ENCODE measurements around the gene BCL7C.
A peak's percentile ranks its signal among the peaks of the same experiment; 100 is the strongest.

BCL7C gene

GRCh38 chr16:30896889-30897733 is 3.2 kb upstream of the BCL7C start:
- intact Hi-C loops (cut with DNase I; ENCODE audit: low total_unique reads), result no loop called here
- Histone ChIP-seq H3K27ac (peak overlapping the region; percentile 98 to 100), H3K36me3 (peaks cover 0 to 10% (median 0%) of the 10 kb centered on the region in 3 donors), H3K4me3 (peak overlapping the region; percentile 72 to 75), H3K27me3 (no peaks in the 10 kb centered on the region), H3K9me3 (no peaks in the 10 kb centered on the region), H3K4me1 (peaks cover 0 to 50% (median 43%) of the 10 kb centered on the region in 4 donors)
- TF ChIP-seq, protein P1, sequence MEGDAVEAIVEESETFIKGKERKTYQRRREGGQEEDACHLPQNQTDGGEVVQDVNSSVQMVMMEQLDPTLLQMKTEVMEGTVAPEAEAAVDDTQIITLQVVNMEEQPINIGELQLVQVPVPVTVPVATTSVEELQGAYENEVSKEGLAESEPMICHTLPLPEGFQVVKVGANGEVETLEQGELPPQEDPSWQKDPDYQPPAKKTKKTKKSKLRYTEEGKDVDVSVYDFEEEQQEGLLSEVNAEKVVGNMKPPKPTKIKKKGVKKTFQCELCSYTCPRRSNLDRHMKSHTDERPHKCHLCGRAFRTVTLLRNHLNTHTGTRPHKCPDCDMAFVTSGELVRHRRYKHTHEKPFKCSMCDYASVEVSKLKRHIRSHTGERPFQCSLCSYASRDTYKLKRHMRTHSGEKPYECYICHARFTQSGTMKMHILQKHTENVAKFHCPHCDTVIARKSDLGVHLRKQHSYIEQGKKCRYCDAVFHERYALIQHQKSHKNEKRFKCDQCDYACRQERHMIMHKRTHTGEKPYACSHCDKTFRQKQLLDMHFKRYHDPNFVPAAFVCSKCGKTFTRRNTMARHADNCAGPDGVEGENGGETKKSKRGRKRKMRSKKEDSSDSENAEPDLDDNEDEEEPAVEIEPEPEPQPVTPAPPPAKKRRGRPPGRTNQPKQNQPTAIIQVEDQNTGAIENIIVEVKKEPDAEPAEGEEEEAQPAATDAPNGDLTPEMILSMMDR (IDR thresholded peaks at IDR 0.05), result no peak
- peak; percentile 93 to 96 for DNase-seq

DNA sequence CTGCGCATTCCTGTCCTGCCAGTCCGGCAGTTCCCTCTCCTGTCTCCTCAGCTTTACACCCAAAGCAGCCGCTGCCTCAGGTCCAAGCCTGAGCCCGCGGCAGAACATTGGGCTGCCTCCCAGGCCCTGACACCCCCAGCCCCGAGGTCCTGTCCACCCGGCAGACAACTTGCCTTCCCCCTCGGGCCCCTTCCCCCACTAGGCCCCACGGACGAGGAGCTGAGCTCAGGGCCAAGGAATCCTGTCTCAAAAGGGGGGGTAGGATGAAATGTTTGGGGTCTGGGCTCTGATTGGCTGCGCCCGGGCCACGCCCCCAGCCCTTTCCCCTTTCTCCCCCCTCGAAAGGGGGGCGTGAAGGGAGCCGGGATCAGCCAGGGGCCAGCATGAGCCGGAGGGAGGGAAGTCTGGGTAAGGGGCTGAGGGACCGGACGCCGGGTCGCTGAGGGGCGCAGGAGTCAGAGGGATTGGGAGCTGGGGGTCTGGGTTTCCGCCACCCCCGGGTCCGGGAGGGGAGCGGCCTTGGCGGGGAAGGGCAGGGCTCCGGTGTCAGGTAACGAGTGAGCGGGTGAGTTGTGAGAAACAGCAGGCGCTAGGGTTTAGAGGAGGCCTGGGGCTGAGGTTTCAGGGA is 2.5 kb upstream of the BCL7C start, which contains the start of gene CTF1:
Gene CTF1, plus strand, starts transcription at position 354 of the 628 bp plus-strand sequence. Its CDS starts 30 bp downstream, at position 384.
- H3K27me3 ChIP-seq, result no peaks in the 10 kb centered on the region
- H3K9me3 ChIP-seq, result no peaks in the 10 kb centered on the region
- peak within 1 kb of the TSS; percentile 98 to 100 for H3K27ac ChIP-seq
- TF ChIP-seq, protein P1 (IDR thresholded peaks at IDR 0.05), result no peak
- H3K4me3 ChIP-seq, result peak within 1 kb of the TSS; percentile 72 to 75
- H3K4me1 ChIP-seq, result peaks cover 0 to 45% (median 40%) of the 10 kb centered on the region in 4 donors
- peaks cover 0 to 15% (median 7%) of the 10 kb centered on the region in 3 donors for H3K36me3 ChIP-seq
- DNase-seq, result peak; percentile 79 to 91
- intact Hi-C loops (cut with DNase I; ENCODE audit: low total_unique reads), result no loop called here

DNA sequence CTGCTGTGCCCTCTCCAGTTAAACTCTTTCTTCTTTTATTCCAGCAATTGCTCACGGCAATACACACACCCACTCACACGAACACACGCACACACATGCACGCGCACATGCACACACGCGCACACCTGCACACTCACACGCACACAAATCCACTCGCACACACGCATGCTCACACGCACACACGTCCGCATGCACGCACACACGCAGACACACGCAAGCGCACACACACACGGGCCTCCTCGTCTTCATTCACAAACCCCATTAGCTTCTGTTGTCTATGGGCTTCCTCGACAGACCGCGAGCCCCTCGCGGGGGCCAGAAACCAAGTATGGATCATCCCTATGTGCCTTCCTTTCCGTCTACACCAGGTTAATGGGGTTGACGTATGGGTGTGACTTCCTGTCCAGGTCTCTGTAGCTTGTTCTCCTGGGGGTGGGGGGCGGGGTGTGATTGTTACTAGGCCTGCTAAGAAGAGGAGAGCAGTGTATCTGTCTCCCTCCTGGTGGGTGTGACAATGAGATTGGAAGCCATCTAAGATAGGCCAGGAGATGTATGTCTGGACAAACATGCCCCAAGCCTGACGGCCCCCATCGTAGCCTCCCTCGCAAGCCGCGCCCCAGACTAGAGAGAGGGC is 1.9 kb upstream of the BCL7C start:
- no peak for DNase-seq
- Histone ChIP-seq H3K4me1 (peaks cover 0 to 41% (median 40%) of the 10 kb centered on the region in 4 donors), H3K36me3 (peaks cover 0 to 21% (median 11%) of the 10 kb centered on the region in 3 donors), H3K9me3 (no peaks in the 10 kb centered on the region), H3K27me3 (no peaks in the 10 kb centered on the region), H3K27ac (peak overlapping the region; percentile 98 to 100), H3K4me3 (peak overlapping the region; percentile 72 to 75)
- TF ChIP-seq, protein P1 (IDR thresholded peaks at IDR 0.05), result no peak
- intact Hi-C loops (cut with DNase I; ENCODE audit: low total_unique reads), result no loop called here

DNA sequence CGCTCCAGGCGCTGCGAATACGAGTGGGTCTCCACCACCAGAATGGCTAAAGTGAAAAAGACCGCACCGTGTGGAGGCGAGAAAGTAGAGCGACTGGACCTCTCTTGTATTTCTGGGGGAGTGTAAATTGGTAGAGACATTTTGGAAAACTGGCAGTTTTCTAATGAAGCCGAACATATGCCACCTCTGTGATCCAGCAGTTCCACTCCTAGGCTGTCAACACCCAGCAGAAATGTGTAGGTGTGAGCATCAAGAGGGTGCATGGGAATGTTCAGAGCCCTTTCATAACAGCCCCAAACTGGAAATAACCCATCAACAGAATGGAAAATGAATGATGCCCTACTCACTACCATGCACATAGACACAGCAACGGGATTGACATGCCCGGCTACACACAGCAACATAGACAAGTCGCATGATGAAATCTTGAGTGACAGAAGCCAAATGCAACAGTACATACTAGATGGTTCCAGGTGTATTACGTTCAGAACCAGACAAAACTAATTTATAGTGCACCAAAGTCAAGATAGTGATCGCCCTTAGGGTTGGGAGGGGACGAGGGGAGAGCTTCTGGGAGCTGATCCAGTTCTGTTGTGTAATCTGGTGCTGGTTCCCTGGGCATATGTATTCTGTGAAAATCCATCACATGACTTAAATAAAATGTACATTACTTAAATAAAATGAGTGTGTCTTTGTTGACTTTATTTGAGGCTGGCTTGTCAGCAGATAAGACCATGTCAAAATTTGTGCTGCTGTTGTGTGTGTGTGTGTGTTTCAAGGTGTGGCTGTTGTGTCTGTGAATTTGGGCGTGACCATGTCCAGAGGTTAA is 877 bp upstream of the BCL7C start:
- no peaks in the 10 kb centered on the region for H3K27me3 ChIP-seq
- H3K4me3 ChIP-seq, result peak overlapping the region; percentile 81 to 98
- H3K9me3 ChIP-seq, result no peaks in the 10 kb centered on the region
- no peak for DNase-seq
- H3K36me3 ChIP-seq, result peaks cover 4 to 31% (median 16%) of the 10 kb centered on the region in 3 donors
- peak overlapping the region; percentile 98 to 100 for H3K27ac ChIP-seq
- intact Hi-C loops (cut with DNase I; ENCODE audit: low total_unique reads), result no loop called here
- TF ChIP-seq, protein P1 (IDR thresholded peaks at IDR 0.05), result no peak
- peaks cover 0 to 41% (median 40%) of the 10 kb centered on the region in 4 donors for H3K4me1 ChIP-seq

GRCh38 chr16:30893417-30893743 is 497 bp downstream of the BCL7C start:
- intact Hi-C loops (cut with DNase I; ENCODE audit: low total_unique reads), result no loop called here

More at GRCh38 chr16:30893417-30893743, 497 bp downstream of the BCL7C start:
- Histone ChIP-seq H3K36me3 (peaks cover 13 to 40% (median 28%) of the 10 kb centered on the region in 3 donors), H3K4me3 (peak overlapping the region; percentile 81 to 98), H3K9me3 (no peaks in the 10 kb centered on the region), H3K27ac (peak overlapping the region; percentile 98 to 100), H3K27me3 (no peaks in the 10 kb centered on the region), H3K4me1 (peaks cover 0 to 41% (median 40%) of the 10 kb centered on the region in 4 donors)
- DNase-seq, result no peak
- TF ChIP-seq, protein P1 (IDR thresholded peaks at IDR 0.05), result no peak

Measured in tibial artery (tissue), 4 donors.